Stimulated activated CD4-positive, alpha-beta T cell treated with anti-CD3 and anti-CD28 coated beads, Interleukin-2, amount 100 ng/mL, for 4 hours (primary cell): ENCODE data around the gene ALPP.
"Not testable (repeated sequence)": the region's sequence is repeated elsewhere in the genome, so short reads cannot be mapped to it uniquely, and the experiment has no call there.

Experiments
- DNase-seq: peaks from one replicate; pipeline ENCODE4 v3.0.0-alpha.2; 2020; ENCODE audit warnings: low read depth

ALPP gene

DNA sequence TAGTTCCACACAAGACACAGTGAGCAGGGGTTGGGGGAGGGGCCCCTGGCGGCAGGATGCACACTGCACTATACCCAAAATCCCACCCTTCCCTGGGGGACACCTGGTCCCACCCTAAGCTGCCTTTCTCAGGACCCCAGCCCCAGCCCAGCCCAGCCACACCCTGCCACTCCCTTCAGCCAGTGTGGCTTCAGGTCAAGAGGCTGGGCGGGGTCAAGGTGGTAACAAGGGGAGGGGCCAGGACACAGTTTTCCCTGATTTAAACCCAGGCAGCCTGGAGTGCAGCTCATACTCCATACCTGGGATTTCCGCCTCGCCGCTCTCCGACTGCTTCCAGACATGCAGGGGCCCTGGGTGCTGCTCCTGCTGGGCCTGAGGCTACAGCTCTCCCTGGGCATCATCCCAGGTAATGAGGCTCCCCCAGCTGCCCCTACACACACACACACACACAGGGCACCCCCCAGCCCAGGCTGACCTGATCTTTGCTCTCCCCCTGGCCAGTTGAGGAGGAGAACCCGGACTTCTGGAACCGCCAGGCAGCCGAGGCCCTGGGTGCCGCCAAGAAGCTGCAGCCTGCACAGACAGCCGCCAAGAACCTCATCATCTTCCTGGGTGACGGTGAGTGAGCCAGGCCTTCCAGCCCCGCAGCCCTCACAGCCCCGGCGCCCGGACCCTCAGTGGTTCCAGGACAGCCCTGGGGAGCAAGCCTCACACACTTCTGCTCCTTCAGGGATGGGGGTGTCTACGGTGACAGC lies 28.2 kb downstream of the ALPP start, which contains the start of gene ALPG:
ALPG (plus strand) TSS at position 289 of the 755 bp plus-strand sequence; CDS start at position 340, 51 bp downstream.
- DNase-seq = no peak

- DNase-seq = not testable (repeated sequence)
Observed at GRCh38 chr2:232407428-232408150, 29.0 kb downstream of the ALPP start.

DNA sequence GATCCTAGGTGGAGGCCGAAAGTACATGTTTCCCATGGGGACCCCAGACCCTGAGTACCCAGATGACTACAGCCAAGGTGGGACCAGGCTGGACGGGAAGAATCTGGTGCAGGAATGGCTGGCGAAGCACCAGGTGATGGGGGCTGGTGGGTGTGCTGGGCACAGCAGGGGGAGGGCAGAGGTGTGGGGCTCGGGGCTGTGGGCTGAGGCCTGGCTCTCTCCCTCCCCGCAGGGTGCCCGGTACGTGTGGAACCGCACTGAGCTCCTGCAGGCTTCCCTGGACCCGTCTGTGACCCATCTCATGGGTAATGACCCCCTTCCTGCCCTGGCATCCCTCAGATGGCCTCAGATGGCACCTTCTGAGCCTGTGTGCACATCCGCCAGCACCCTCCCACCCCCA lies 29.7 kb downstream of the ALPP start:
- not testable (repeated sequence) for DNase-seq

- not testable (repeated sequence) for DNase-seq
Observed at GRCh38 chr2:232409617-232410016, 31.1 kb downstream of the ALPP start.

GRCh38 chr2:232410238-232410900 lies 31.8 kb downstream of the ALPP start:
- DNase-seq = no peak

DNA sequence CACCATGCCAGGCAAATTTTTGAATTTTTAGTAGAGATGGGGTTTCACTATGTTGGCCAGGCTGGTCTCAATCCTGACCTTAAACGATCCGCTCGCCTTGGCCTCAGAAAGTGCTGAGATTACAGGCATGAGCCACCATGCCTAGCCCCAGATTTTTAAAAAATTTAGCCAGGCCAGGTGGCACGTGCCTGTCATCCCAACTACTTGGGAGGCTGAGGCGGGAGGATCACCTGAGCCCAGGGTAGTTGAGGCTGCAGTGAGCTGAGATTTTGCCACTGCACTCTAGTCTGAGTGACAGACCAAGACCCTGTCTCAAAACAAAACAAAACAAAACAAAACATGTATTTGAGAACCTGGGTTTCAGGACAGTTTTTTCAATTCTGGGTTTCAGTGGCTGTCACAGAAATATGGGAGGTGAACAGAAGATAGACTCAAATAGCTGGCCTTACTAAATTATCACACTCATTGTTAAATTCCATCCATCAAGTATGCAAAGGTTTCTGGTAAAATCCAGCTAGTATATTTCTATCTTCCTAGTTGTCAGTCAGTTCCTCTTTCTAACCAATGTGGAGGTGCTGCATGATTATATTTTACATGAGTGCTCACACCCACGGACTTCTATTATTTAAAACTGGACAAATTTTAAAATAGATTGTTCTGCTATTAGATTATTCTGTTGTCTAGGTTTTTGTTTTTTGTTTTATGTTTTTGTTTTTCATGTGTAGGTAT lies 33.5 kb downstream of the ALPP start:
- no peak for DNase-seq

DNA sequence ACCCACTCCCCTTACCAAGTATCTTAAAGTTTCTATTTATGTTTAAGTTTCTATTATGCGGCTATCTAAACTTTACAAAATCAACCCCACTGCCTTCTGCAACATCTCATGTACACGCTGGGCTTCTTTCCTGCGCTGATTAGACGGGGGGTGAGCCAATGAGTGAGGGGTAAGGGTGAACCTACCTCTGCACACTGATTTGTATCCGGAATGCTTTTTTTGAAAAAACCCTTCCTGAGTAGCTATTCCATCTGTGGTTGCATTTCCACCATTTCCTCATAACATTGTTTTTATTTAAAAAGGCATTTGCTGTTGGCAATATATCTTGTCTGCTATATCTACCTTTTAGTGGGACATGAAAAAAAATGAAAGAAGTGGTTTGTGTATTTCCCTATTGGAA lies 34.4 kb downstream of the ALPP start:
- no peak for DNase-seq

DNA sequence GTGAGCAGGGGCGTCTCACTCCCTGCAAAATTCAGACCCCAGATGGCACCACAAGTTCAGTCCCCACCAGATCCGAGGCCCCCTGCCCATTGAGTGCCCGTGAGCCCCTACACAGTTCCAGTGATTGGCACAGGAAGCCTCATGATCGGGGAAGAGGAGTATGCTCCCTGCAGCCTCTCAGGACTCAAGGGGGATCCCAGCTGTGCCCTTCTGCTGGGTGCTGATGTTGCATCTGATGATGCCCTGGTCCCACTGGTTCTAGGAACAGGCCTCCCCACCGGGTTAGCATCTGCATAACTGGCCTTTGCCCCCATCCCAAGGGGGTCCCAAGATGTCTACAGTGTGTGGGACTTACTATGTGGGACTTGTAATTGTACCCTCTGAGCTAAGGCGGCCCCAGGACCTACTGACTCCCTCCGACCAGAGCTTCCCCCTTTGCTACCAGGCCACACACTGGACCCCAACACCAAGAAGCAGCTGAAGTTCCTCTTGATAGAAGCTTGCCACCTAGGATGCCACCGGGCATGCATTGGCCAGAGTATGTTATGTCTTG lies 36.7 kb downstream of the ALPP start:
- DNase-seq = no peak

DNA sequence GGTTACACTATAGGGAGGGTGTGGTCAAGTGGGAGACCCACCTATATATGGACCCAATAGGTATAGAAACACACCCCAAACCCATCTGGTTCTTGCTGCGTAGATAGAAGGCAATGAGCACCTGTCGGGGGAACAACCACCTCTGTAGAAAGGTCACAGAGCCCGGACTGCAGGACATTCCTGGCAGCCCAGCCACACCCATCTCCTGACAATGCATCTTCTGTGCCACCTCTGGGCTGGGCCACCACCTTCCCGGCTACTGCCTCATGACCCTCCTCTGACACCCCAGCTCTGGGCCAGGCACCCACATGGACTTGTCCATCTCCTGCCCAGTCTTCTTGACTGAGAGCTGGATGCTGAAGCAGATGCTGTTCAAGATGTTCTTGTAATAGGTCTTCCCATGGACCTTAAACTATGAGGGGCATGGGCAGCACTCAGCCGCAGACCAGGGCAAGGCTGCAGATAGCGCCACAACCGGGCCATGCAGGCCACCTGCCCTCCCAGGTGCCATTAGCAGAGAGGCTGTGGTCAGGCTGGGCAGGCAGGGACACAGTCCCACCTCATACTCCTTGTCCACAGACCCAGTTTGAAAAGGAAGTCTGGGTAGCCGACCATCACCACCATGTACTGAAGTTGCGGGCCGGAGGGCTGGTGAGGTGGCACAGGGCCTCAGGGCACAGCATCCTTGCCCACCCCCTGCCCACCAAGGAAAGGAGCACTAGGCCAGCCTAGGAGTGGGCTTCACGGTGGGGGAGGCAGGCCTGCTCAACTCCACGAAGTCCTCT lies 37.4 kb downstream of the ALPP start:
- no peak for DNase-seq

- no peak for DNase-seq
Observed at GRCh38 chr2:232416521-232417470, 38.2 kb downstream of the ALPP start.

DNA sequence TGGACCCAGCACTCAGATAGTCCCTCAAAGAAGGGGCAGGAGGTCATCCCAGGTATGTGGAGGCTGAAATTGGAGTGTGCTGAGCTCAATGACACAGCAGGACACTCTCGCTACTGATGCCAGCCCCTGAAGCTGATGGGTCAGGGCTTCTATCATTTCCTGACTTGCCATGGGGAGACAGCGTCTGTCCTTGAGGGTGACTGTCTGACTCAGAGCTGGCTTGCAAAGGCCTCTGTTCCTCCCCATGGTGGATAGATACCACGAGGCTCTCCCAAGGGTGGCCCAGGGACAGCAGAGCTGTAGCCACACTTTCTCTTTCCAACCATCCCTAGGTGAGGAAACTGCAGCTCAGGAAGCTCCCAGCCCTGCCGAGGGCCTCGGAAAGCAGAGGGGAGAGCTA lies 38.9 kb downstream of the ALPP start:
- DNase-seq = no peak

- DNase-seq = no peak
Observed at GRCh38 chr2:232418056-232418455, 39.5 kb downstream of the ALPP start.

DNA sequence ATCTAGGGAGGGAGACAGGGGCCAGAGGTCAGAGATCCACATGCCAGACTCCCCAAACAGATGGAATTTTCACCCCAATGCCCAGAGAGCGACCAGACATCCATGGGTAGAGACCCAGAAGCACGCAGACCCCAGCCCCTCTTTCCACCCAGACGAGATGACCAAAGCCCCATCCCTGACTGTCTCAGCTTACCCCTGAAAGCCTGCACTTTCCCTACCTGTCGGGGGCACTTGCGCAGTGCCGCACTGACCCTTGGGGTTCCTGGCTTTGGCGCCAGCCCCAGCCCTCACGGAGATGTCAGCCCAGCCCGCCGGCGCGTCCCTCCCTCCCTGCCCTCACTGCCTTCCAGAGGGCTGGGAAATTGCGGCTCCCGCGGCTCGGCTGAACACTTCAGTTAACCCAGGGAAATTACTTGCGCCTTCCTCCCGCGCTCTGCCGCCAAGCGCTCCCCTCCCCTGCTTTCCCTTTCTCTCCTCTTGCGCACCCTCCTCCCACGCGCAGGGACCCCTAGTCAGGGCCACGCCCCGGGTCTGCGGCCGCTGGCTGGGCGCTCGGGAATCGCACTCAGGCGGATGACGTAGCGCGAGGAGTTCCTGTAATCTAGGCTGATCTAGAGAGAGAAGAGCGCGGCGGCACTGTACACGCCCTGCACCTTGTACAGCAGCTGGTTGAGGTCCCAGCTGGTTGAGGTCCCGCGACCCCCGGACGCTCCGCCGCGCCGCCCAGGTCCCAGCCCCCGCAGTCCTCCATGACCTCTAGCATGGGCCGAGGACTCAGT lies 40.1 kb downstream of the ALPP start:
- DNase-seq = no peak

DNA sequence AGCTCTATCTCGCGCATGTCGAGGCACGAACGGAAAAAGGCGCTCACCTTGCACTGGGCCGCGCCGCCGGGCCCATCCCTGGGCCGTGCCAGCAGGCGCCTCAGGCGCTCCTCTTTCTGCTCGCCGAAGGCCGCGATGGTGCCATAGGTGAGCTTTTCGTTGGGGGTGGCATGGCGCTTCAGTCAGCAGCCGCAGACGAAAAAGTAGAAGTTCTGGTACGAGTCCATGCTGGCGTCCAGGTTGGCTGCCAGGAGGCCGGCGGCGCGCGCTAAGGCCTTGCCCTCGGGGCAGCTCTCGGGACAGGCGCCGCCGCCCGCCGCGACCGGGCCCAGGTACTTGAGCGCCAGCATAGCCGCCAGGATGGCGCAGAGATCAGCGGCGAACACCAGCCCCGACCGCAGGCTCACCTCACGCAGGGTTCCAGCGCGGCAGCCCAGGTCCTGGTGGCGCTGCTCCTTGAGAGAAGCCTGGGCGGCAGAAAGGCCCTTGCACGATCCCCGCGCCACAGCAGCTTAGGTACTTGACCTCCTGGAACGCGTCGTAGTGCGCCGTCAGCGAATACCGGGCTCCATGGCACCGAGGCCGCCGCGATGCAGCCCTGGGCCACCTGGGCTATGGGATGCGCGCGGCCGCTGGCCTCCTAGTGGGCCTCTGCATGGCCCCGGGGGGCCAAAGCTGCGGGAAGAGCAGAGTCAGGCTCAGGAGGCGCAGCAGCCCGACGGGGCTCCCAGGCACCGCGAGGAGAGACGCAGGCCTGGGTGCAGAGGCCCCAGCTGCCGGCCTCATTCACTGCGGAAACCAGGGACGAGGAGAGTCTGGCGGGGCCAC lies 40.9 kb downstream of the ALPP start:
- no peak for DNase-seq

DNA sequence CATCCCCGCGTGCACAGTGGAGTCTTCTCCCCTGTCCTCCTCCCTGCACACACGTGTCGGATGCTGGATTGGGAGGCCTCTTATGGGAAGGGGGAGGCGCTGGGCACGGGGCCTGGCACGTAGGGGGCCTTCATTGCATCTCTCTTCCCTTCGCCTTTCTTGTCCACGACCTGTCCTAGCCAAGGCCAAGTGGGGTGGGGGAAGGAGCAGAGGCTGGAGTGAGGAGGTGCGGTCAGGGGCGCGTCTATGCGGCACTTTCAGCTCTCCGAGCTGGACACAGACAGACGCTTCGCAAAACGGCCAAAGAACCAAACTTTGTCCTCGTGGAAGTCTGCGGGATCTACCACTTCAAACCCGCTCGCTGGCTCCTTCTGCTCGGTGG lies 41.5 kb downstream of the ALPP start:
- DNase-seq = no peak

DNA sequence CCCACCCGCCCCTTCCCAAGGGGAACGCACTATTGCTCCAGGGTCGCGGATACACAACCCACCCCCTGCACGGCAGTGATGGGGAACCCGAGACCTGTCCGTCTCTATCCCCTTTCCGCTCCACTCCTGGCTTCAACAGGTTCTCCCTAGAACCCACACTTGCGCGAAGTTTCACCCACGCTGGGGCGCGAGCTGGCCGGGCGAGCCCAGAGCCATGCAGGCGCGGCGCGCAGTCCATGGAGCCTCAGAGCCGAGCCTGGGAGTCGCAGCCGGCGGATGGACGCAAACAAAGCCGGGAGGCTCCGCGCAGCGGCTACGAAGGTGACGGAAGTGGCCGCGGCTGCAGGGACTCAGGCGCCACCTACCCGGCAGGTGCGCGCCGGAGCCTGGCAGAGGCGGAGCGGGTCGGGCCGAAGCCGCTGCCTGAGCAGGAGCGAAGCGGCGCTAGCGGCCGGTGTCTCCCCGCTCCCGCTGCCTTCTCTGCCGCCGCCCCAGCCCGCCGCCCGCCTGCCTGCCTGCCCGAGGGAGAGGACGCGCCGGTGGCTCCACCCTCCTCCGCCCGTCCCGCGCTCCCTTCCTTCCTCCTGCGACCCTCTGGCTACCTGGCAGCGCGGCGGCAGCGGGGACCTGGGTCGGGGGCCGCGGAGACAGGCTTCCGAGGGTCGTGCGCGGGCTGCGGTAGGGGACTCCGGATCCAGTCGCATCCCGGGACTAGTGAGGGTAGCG lies 42.1 kb downstream of the ALPP start:
- DNase-seq = no peak

GRCh38 chr2:232421189-232421785 lies 42.7 kb downstream of the ALPP start:
- DNase-seq = no peak
